GM21367 (cell line): ENCODE results near the gene L1CAM.

Source experiments
- ATAC-seq: cut with Tn5 transposase; IDR thresholded peaks from one replicate; pipeline ENCODE4 v1.9.1; 2021; ENCODE audit not compliant: unreplicated experiment

The L1CAM gene

DNA sequence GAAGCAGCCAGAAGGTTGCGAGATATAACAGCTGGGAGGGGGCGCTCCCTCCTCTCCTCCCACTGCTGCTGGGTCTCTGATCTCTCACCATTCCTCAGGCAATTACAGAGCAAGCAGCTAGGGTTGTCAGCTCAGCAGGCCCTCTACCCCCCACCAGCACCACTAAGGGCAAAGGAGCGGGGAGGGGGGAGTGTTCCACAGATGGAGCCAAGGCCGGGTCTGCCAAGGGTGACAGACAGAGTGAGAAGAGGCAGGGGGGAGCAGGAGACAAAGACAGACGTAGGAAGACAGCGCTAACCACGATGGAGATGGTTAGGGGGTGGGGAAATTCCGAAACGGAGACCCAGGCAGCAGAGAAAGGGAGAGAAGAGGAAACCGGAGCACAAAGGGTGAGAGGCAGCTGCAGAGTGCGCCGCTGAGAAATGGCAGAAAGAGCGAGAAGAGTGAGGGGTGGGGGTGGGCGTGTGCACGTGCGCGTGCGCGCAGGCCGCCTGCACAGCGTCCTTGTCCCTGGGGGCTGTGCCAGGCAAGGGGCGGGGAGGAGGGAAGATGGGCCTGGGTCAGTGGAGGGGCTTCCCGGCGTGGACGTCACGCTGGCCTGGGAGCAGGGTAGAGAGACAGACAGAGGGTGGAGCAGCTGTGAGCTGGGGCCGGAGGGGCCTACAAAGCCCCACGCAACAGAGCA, 6.9 kb downstream of the L1CAM start:
- ATAC-seq = no peak

DNA sequence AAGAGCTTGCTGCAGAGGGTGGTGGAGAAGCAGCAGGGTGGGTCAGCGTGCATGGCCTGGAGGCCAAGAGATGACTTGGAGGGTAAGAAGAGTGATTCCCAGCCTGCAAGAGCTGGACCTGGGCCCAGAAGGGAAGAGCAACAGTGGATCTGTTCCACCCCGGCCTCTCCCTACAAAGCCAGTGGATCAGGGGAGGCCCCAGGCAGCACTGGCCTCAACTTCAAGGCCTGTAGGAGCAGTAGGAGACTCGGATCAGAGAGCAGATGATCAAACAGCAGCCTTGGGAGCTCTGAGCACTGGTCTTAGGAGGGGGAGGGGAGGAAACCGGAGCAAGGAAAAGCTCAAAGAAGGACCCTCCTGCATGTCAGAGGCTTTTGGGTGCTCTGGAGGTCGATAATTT, 7.6 kb downstream of the L1CAM start:
- ATAC-seq = no peak

DNA sequence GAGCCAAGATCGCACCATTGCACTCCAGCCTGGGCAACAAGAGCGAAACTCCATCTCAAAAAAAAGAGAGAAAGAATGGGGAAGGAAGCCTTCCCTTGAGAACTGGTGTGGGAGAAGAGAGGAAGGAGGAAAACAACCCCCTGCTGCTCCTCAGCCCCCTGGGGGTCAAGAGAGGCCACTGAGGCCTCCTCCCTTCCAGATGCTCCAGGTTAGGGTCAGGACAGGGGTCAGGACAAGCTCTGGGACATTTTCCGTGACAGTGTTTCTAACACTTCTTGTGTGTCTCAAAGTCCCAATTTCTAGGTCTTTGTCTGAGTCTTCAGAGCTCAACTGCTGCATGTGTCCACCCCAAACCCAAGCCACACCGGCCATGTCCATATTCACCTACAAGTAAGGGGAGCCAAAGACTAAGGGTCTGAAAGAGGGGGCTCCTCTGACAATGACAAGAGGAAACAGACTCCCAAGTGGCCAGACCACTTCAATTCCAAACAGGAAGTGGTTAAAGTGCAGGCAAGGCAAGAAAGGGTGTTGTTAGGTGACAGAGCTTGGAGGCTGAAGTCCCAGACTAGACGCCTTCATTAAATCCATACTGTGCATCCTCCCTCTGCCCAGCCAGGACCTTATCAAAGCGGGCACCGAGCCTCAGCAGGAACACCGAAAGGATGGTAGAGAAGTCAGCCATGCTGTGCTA, 8.3 kb downstream of the L1CAM start:
- ATAC-seq = no peak

DNA sequence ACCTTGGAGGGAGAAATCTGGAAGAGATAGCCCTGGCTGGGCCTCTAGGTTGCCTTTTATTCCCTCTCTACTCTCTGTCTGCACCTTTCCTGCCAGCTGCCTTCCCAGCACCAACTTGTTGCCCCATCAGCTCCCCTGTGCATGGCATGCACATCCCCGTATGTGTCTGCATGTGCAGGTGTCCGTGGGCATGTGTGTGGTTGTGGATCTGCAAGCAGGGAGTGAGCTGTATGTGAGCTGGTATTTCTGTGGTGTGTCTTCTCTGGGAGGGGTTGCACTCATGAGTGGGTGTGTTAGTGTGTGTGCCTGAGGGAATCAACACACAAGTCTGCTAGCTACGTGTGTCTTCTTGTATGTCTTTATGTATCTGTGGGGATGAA, 9.9 kb downstream of the L1CAM start:
- no peak for ATAC-seq

DNA sequence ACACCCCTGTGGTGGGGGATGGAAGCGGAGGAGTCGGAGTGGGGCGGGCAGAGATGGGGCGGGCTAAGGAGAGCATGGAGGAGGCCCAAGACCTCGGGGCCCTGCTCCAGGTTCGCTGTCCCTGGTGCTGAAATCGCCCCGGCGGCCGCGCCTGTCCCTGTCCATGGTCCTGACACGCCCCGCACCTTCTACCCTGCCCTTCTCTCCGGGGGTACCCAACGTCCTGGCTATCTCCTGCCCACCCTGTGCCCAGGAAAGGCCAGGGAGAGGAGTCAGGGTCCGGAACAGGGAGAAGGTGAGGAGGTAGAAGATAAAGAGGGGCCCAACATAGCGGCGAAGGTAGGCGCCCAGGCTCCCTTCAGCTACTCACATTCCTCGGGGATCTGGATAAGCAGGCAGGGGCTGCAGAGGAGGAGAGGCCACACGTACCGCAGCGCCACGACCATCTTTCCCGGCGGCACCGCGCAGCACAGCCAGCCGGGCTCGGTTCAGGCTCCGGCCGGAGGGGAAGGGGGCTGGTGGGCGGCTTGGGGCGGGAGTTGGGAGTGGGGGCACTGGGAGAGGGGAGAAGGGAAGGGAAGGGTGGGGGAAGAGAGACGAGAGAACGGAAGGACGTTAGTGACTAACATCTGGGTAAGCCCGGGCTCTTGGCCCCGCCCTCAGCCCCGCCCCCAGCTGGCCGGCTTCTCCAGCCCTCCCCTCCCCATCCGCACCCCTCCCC, 10.4 kb downstream of the L1CAM start:
- ATAC-seq = no peak

DNA sequence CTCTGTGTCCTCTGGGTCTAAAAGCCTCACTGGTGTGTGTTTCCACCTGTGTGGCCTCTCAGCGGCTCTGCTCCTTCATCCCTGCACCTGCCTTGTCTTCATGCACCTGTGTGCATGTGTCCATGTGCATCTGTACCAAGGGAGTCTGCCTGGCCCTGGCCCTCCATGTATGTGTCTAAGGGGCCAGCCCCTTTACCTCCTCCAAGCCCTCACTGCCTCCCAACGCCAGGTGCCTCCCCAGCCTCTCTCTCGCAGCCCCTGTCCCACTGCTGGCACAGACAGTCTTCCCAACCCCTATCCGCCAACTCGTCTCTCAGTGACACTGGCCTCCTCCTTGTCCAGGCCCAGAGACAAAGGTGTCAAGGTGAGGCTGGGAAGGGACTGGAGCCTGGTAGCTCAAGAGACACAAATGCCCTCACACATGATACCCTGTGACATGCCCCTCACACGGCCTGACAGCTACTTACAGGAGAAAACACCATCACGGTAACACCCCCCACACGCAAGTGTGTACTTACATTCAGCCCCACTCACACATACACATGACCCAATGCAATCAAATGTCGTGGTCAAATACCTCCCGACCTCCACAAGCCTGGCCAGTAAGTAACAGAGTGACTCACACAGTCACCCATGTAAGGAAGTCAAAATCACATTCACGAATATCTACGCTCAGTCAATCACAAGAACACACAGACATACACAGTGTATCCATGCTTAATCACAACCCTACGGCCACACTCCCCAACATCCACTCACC, 11.4 kb downstream of the L1CAM start:
- ATAC-seq = no peak

DNA sequence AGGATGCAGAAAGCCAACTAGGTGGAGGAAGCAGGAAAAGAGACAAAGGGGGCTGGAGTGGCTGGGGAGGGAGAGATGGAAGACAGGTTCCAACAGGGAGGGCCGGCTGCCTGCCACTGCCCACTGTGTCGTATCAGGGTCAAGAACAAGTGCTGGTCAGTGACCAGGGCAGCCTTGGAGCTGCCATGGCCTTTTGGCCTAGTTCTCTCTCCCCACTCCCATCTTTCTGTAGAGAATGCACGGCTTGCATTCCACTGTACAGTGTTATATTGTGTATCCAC, 11.9 kb downstream of the L1CAM start:
- no peak for ATAC-seq

DNA sequence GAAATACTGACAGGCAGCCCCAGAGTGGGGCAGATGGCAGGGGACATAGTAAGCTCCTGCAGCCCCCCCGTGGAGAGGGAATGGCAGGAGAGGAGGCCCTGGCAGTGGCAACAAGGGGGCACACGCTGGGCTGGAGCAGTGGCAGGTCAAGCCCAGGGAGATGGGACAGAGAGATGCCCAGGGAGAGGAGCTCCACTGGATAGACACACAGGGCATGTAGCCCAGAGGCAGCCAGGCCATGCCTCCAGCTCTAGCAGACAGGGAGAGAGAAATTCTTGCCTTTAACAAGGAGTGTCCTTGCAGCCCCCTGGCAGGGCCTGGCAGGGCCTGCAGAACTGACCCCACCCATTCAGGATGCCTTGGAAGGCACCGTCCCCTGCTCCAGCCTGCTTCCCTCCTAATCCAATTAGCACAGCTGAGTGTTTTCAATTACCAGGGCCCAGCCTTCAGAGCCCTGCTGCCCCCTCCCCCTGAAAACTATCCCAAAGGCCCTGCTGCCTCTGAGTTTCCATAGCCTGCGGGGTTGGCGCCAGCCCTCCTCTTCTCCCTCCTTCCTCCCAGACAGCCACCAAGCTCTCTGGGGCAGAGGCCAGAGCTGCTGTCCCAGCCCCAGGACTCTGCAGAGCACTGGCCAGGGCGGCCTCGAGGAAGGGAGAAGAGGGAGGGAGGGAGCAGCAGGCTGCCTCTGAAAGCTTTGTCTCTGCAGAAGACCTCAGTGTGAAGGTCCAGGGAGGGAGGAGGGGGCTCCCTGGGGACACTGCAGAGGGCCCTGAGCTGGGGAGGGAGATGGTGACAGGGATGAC, 12.5 kb downstream of the L1CAM start:
- no peak for ATAC-seq

DNA sequence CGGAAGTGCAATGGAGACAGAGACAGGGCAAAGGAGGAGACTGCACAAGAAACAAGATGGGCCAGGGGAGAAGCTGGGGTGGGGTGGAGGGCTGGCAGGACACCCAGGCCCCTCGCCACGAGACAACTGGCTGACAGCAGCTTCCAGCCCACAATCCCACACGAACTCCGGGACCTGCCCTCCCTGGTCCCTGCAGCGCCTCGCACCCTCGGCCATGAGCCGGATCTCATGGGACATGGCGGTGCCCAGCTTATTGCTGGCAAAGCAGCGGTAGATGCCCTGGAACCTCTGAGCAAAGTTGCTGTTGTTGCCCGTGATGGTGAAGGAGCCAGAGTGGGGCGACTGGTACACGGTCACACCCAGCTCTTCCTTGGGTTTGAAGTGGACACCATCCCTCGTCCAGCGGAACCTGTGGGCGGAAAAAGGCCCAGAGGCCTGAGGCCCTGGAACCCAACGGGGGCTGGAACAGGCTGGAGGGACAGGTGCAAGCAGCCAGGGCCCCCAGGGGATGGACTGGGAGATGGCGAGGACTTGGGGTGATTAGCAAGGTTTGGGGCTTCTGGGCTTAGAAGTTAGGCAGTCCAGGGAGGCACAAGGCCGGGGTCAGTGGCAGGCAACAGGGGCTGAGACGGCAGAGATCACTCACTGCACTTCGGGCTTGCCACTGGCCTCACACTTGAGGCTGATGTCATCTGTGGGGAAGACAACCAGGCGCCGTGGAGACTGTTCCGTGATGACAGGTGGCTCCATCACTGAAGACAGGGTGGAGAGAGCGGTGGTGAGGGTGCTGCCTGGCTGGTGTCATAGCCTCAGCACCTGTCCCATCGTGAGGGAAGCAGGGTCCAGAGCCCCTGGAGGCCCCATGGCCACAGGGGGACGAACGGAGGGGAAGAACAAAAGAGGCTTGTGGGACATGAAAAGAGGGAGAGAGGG, 13.8 kb downstream of the L1CAM start:
- ATAC-seq = no peak

DNA sequence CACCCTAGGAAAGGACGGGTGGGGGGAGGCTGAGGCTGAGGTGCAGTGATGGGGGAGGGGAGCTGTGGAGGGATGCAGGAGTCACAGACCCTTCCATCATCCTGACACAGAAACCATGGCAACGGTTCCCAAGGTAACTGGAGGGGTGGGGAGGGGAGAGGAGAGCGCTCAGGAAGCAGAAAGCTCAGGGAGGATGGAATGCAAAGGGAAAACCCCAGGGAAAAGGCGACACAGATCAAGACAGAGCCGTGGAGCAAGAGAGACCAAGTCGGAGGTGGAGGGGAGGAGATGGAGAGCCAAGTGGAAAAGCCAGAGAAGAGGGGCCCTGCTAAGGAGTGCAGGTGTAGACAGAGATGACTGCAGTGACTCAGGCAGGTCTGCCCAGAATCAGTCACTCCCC, 14.5 kb downstream of the L1CAM start:
- ATAC-seq = no peak

DNA sequence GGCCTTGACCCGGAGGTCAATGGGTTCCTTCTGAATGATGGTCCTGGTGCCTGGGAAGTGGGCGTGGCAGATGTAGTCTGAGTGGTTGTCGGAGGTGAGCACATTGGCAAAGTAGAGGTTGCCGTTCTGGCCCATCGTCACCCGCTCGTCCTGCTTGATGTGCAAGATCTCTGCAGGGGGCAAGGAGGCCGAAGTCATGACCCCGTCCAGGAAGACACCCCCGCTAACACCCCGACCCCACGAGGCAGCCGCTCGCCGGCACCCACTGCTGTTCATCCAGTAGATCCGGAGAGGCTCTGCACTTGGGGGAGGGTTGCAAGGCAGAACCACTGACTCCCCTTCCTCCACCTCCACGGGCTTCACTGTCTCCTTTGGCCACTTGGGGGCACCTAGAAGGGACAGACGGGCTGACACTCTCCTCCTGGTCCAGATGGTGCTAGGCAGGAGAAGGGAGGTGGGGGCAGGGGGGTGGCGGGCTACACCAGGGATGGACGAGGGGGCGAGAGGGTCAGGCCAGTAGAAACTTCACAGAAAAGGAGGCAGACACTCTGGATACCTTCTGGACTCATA, 15.1 kb downstream of the L1CAM start:
- ATAC-seq = no peak

DNA sequence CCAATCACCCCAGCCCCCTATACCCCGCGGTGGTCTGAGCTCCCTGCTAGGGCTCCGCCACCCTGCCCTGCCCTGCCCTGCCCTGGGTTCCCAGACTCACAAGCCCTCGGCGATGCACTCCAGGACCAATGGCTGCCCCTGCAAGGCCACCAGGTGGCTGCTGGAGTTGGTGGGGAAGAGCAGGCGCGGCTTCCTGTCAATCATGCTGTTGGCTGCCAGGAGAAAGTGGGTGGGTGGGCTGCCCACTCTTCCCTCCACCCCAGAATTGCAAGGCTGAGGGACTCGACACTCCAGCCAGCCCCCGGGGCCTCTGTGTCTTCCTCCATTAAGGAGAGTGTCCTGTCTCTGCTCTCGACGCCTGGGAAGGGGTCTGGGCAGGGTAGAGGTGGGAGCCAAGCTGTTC, 15.7 kb downstream of the L1CAM start:
- no peak for ATAC-seq

DNA sequence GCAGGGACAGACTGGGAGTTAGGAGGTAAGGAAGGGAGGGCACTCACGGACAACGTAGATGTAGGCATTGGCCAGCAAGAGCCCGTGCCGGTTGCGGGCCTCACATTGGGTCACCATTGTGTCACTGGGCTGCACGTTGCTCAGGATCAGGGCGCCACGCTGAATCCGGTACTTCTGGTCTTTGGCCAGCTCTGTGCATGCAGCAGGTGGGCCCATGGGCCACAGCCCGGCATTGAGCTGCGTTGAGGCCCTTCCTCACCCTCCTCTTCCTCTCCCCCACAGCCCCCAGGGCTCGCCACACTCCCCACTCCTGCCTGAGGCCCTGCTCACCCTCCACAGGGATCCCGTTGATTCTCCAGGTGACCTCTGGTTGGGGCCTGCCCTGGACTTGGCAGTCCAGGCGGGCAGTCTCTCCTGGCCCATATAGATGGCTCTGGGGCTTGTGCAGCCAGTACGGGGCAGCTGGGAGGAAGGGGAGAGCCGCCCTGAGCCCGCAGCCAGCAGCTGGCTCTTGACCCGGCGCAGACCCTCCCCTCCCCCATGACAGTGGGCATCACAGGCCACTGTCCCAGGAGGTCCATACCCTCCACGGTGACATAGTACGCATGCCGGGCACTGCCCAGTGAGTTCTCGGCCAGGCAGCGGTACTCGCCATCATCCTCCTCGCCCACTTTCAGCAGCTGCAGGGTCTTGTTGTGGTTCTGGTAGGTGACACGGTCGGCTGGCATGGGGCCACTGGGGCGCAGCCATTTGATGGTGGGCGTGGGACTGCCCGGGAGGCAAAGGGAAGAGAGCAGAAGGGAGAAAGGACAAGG, 16.3 kb downstream of the L1CAM start:
- no peak for ATAC-seq

DNA sequence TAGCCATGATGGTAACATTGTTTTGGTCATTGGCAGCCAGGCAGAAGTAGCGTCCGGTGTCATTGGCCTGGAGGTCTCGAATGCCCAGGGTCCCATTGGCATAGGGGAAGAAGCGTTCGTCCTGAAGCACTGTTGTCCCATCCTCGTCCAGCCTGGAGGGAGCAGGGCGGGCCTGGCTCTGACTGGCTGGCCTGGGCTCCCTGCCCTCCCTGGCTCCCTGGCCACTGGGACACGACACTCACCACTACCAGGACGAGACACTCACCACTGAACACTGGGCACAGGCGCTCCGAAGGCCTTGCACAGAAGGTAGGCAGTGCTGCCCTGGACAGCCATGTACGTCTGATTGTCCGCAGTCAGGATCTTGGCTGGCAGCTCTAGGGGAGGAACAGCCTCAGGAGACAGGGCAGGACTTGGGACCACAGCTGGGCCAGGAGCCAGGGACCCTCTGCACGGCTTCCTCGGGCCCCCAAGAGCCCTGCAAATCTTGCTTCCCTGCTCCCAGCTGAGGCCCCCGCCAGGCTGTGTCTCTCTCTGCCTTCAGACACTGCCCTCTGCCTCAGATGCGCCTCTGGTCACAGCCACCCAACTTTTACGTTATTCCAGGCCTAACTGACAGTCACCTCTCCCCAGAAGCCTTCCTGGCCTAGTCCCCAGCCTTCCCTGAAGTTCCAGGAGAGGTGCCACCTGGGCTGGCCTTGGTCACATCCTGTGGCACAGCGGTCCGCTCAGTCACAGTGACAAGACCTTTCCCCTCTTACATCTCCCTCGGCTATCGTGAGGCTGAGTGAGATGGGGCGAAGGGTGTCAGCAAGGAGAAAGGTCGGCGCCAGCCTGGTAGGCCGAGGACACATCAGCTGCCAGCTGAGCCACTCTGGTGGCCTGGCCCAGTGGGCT, 17.1 kb downstream of the L1CAM start:
- no peak for ATAC-seq

DNA sequence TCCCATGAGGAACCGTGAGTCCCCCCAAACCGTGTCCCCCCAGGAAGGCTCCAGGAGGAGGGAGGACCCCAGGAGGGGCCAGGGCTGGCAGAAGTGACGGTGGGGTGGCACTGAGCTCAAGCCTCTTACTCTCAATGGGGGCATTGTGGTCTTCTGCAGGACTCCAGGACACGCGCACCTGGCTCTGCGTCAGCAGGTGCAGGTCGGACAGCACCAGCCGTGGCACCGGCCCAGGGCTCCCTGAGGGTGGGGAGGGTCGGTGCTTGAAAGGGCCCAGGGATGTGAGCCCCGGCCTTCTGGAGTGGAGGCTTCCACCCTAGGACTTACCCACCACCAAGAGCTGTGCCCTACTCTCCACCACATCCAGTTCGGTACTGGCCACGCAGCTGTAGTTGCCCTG, 18.3 kb downstream of the L1CAM start:
- ATAC-seq = no peak

DNA sequence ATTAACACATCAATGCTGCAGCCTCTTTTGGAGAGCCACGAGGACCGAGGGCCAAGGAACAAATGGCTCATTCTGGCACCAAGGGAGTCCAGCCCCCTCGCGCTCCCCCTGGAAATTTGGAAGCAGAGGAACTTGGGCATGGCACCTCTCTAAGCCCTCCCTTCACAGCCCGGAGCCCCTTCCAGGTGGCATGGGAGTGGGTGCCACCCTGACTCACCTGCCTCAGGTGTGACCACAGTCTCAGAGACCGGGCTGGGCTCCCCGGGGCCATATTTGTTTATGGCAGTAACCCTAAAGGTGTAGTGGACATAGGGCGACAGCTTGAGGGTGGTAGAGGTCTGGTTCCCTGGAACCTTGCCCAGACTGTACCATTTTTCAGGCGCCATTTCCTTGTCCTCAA, 18.8 kb downstream of the L1CAM start:
- no peak for ATAC-seq

DNA sequence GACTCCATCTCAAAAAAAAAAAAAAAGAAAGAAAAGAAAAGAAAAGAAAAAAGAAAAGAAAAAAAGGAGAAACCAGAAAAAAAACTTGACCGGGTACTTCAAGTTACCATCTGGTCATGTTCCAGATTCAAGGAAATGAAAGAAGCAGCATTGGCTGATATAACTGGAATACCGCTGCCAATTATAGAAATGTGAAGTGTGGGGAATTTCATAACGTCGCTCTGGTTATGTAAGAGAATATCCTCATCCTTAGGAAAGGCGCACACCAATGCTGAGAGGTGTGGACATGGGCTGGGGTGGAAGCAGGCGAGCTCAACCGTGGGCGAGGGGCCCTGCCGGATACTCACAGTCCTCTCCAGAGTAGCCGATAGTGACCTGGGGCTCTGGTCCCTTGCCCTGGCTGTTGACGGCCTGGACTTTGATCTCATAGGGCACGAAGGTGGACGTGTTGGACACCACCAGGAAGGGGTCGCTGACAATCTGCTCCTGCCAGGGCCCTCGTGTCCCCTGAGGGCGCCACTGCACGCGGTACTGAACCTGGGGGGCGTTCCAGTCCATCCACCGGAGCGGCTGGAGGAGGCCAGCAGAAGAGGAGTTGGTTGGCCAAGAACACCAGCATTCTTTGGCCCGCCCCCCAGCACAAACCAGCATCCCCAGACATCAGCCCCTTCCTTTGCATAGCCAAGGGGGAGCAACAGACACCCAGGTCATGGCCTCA, 19.5 kb downstream of the L1CAM start:
- no peak for ATAC-seq
